Glutamatergic neuron (in vitro differentiated cells): ENCODE results near the gene CPVL. TPM values are rescaled to one million over a fixed set of nuclear protein-coding genes. Genes with fewer than 3 reads are reported as not detected.

Experiments
- DNase-seq: peaks from one replicate; pipeline ENCODE4 v3.0.0; 2022
- H3K27ac Mint-ChIP-seq: one replicate; pipeline ENCODE4 v1.8.0; 2020; ENCODE audit warnings: mild to moderate bottlenecking, mixed read lengths, inconsistent platforms; ENCODE audit not compliant: unreplicated experiment
- H3K27me3 Mint-ChIP-seq: one replicate; pipeline ENCODE4 v1.8.0; 2020; ENCODE audit warnings: mild to moderate bottlenecking, moderate library complexity, mixed read lengths, inconsistent platforms; ENCODE audit not compliant: unreplicated experiment
- H3K36me3 Mint-ChIP-seq: one replicate; pipeline ENCODE4 v1.8.0; 2020; ENCODE audit warnings: mild to moderate bottlenecking, mixed read lengths, inconsistent platforms; ENCODE audit not compliant: unreplicated experiment
- H3K4me1 Mint-ChIP-seq: one replicate; pipeline ENCODE4 v1.8.0; 2020; ENCODE audit warnings: mild to moderate bottlenecking, low read depth, mixed read lengths, inconsistent platforms; ENCODE audit not compliant: unreplicated experiment
- H3K4me3 Mint-ChIP-seq: one replicate; pipeline ENCODE4 v1.8.0; 2020; ENCODE audit warnings: mild to moderate bottlenecking, mixed read lengths, inconsistent platforms; ENCODE audit not compliant: unreplicated experiment
- H3K9me3 Mint-ChIP-seq: one replicate; pipeline ENCODE4 v1.8.0; 2020; ENCODE audit warnings: mild to moderate bottlenecking, moderate library complexity, mixed read lengths, inconsistent platforms; ENCODE audit not compliant: unreplicated experiment
- CTCF ChIP-seq: fragments of 200-600 bp; sonication (generic); IDR thresholded peaks from one replicate; pipeline ENCODE4 v1.5.0; 2021; ENCODE audit not compliant: partially characterized antibody, unreplicated experiment
- total RNA-seq: library from RNA; stranded (reverse); fragmentation: NEBNext Ultra II Directional; extraction: Animal tissue kit (Norgen Biotek cat#: 25700); gene quantifications from one replicate; pipeline ENCODE4 v1.2.1, GENCODE V29; 2021; ENCODE audit not compliant: unreplicated experiment

Gene CPVL
- total RNA-seq, 1 donor from 2014 or later = 20.3 TPM

GRCh38 chr7:29184599-29184998 is 38.3 kb upstream of the CPVL start:
- TF ChIP-seq CTCF = no peak
- H3K27me3 Mint-ChIP-seq = no peaks in the 10 kb centered on the region
- no peak overlapping the region for H3K27ac Mint-ChIP-seq
- DNase-seq = no peak
- H3K4me3 Mint-ChIP-seq = no peak overlapping the region
- H3K4me1 Mint-ChIP-seq = peaks cover 5% of the 10 kb centered on the region
- no peaks in the 10 kb centered on the region for H3K36me3 Mint-ChIP-seq
- H3K9me3 Mint-ChIP-seq = no peaks in the 10 kb centered on the region

GRCh38 chr7:29179115-29179514 is 32.8 kb upstream of the CPVL start:
- no peaks in the 10 kb centered on the region for H3K36me3 Mint-ChIP-seq
- no peak for DNase-seq
- no peak overlapping the region for H3K27ac Mint-ChIP-seq
- no peaks in the 10 kb centered on the region for H3K9me3 Mint-ChIP-seq
- no peak for TF ChIP-seq CTCF
- H3K4me3 Mint-ChIP-seq = no peak overlapping the region
- H3K4me1 Mint-ChIP-seq = no peaks in the 10 kb centered on the region
- no peaks in the 10 kb centered on the region for H3K27me3 Mint-ChIP-seq

- no peak overlapping the region for H3K27ac Mint-ChIP-seq
- no peaks in the 10 kb centered on the region for H3K9me3 Mint-ChIP-seq
- no peaks in the 10 kb centered on the region for H3K36me3 Mint-ChIP-seq
- no peak overlapping the region for H3K4me3 Mint-ChIP-seq
- TF ChIP-seq CTCF = no peak
- no peak for DNase-seq
- H3K27me3 Mint-ChIP-seq = no peaks in the 10 kb centered on the region
- H3K4me1 Mint-ChIP-seq = no peaks in the 10 kb centered on the region
Measured at GRCh38 chr7:29177963-29178600, 31.7 kb upstream of the CPVL start.

- Mint-ChIP-seq H3K27me3 (peaks cover 2% of the 10 kb centered on the region), H3K4me3 (no peak overlapping the region), H3K9me3 (no peaks in the 10 kb centered on the region), H3K36me3 (no peaks in the 10 kb centered on the region), H3K4me1 (peaks cover 2% of the 10 kb centered on the region), H3K27ac (no peak overlapping the region)
- TF ChIP-seq CTCF = no peak
- no peak for DNase-seq
Measured at GRCh38 chr7:29173458-29173857, 27.1 kb upstream of the CPVL start.

- no peak overlapping the region for H3K4me3 Mint-ChIP-seq
- no peak for TF ChIP-seq CTCF
- no peak for DNase-seq
- H3K27me3 Mint-ChIP-seq = peaks cover 2% of the 10 kb centered on the region
- H3K9me3 Mint-ChIP-seq = peaks cover 1% of the 10 kb centered on the region
- H3K4me1 Mint-ChIP-seq = peaks cover 2% of the 10 kb centered on the region
- H3K36me3 Mint-ChIP-seq = peaks cover 8% of the 10 kb centered on the region
- no peak overlapping the region for H3K27ac Mint-ChIP-seq
Measured at GRCh38 chr7:29170781-29171180, 24.4 kb upstream of the CPVL start.
